ENCODE results near the gene TTPAL. TPM values are rescaled to one million over a fixed set of nuclear protein-coding genes. Genes with fewer than 3 reads are reported as not detected.

TTPAL gene
- polyA plus RNA-seq, 1 of the 3 experiments (the other 2 are of a cell fraction) = 5.7 TPM

DNA sequence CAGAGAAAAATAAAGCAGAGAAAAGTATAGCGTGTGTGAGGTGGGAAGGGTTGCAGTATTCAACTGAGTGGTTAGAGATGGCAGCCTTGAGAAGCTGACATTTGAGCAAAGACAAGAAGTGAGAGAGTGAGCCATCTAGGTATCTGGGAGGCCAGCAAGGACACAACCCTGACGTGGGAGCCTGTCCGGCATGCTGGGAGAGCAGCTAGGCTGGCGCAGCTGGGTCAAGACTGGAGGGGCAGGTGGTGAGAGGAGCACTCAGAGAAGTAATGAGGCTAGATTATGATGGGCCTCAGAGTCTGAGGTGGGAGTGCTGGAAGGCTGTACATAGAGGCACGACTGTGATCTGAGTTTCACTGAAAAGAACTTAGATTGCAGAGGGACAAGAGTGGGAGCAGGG is 12.9 kb downstream of the TTPAL start:
- WGBS (ENCODE audit: low lambda C conversion rate) = 93% methylated on average over 5 of the region's 5 CpGs
- CTCF ChIA-PET = interaction anchor here (1.0 to 1.1 kb wide), 2 partner anchors 17 to 120 kb away, joined by 3 read pairs; no protein-coding TSS in a partner anchor
- Histone ChIP-seq H3K27ac (ENCODE audit: low read depth in 2 of 2, low read length in 1 of 2) (no peak overlapping the region), H3K9me2 (no peaks in the 10 kb centered on the region), H3K9ac (no peak overlapping the region), H3K4me3 (ENCODE audit: low read depth in 2 of 2, low read length in 1 of 2) (no peak overlapping the region), H3K4me1 (ENCODE audit: control insufficient read depth in 1 of 2, insufficient read depth in 2 of 2, low read depth in 1 of 2, low read length in 1 of 2) (peaks cover 0 to 4% of the 10 kb centered on the region in 2 experiments; a peak in 1 of 4 replicates), H3K27me3 (ENCODE audit: insufficient read depth) (no peaks in the 10 kb centered on the region), H3F3A (replicated peaks; ENCODE audit: insufficient read depth) (peaks cover 16% of the 10 kb centered on the region), H3K9me3 (no peaks in the 10 kb centered on the region), H3K79me2 (ENCODE audit: insufficient read depth) (0 out of 2 replicates have a peak, but pooled peaks cover 6% of the 10 kb centered on the region), H3K4me2 (no peak overlapping the region), H3K36me3 (replicated peaks in 1 of 2; ENCODE audit: control insufficient read depth in 1 of 2, insufficient read depth in 2 of 2, low read length in 1 of 2) (peaks cover 60 to 66% of the 10 kb centered on the region in 2 experiments), H2AFZ (ENCODE audit: low read depth) (no peak overlapping the region), H4K20me1 (ENCODE audit: insufficient read depth) (no peaks in the 10 kb centered on the region)
- DNase-seq = no peak
- POLR2A ChIA-PET = no interaction called here
- no peak for TF ChIP-seq TAF1 (IDR thresholded peaks at IDR 0.05; ENCODE audit: borderline replicate concordance, low read depth, low read length)
- no peak for TF ChIP-seq MXI1 (IDR thresholded peaks at IDR 0.05; ENCODE audit: low read depth, low read length)
- TF ChIP-seq, protein P1, sequence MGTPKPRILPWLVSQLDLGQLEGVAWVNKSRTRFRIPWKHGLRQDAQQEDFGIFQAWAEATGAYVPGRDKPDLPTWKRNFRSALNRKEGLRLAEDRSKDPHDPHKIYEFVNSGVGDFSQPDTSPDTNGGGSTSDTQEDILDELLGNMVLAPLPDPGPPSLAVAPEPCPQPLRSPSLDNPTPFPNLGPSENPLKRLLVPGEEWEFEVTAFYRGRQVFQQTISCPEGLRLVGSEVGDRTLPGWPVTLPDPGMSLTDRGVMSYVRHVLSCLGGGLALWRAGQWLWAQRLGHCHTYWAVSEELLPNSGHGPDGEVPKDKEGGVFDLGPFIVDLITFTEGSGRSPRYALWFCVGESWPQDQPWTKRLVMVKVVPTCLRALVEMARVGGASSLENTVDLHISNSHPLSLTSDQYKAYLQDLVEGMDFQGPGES (IDR thresholded peaks at IDR 0.05; ENCODE audit: low read depth, low read length) = no peak
- TF ChIP-seq, protein P2, sequence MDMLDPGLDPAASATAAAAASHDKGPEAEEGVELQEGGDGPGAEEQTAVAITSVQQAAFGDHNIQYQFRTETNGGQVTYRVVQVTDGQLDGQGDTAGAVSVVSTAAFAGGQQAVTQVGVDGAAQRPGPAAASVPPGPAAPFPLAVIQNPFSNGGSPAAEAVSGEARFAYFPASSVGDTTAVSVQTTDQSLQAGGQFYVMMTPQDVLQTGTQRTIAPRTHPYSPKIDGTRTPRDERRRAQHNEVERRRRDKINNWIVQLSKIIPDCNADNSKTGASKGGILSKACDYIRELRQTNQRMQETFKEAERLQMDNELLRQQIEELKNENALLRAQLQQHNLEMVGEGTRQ (IDR thresholded peaks at IDR 0.05; ENCODE audit: borderline replicate concordance, low read depth, low read length) = no peak
- TF ChIP-seq RXRA (IDR thresholded peaks at IDR 0.05; ENCODE audit: borderline replicate concordance, low read depth) = no peak

DNA sequence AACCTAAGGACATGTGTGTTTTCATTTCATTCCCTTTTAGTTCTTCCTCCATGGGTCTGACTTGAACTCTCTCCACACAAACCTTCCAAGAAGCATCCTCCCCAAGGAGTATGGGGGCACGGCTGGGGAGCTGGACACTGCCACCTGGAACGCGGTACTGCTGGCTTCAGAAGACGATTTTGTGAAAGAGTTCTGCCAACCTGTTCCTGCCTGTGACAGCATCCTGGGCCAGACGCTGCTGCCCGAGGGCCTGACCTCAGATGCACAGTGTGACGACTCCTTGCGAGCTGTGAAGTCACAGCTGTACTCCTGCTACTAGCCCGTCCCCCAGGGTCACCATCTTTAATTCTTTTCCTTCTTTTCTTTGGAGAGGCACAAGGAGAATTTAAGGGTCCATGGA is 13.5 kb downstream of the TTPAL start:
- 90% methylated on average over 6 of the region's 9 CpGs for WGBS (ENCODE audit: low lambda C conversion rate)
- H3K27me3 ChIP-seq (ENCODE audit: insufficient read depth) = no peaks in the 10 kb centered on the region

More for the DNA sequence above, 13.5 kb downstream of the TTPAL start:
- no peak overlapping the region for H3K4me2 ChIP-seq
- H2AFZ ChIP-seq (ENCODE audit: low read depth) = no peak overlapping the region
- ChIA-PET CTCF (interaction anchor here (1.1 kb wide), 1 partner anchor 18 kb away, joined by 3 read pairs; no protein-coding TSS in a partner anchor), POLR2A (no interaction called here)
- H3K4me1 ChIP-seq (ENCODE audit: control insufficient read depth in 1 of 2, insufficient read depth in 2 of 2, low read depth in 1 of 2, low read length in 1 of 2) = peaks cover 0 to 11% of the 10 kb centered on the region in 2 experiments; a peak in 2 of 4 replicates
- no peaks in the 10 kb centered on the region for H3K9me3 ChIP-seq
- TF ChIP-seq, protein P3, sequence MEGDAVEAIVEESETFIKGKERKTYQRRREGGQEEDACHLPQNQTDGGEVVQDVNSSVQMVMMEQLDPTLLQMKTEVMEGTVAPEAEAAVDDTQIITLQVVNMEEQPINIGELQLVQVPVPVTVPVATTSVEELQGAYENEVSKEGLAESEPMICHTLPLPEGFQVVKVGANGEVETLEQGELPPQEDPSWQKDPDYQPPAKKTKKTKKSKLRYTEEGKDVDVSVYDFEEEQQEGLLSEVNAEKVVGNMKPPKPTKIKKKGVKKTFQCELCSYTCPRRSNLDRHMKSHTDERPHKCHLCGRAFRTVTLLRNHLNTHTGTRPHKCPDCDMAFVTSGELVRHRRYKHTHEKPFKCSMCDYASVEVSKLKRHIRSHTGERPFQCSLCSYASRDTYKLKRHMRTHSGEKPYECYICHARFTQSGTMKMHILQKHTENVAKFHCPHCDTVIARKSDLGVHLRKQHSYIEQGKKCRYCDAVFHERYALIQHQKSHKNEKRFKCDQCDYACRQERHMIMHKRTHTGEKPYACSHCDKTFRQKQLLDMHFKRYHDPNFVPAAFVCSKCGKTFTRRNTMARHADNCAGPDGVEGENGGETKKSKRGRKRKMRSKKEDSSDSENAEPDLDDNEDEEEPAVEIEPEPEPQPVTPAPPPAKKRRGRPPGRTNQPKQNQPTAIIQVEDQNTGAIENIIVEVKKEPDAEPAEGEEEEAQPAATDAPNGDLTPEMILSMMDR (IDR thresholded peaks at IDR 0.05) = no peak
- TF ChIP-seq GABPA (IDR thresholded peaks at IDR 0.05; ENCODE audit: low read depth) (no peak), FOXM1 (IDR thresholded peaks at IDR 0.05; ENCODE audit: low read depth) (no peak), EP300 (IDR thresholded peaks at IDR 0.05; ENCODE audit: borderline replicate concordance in 1 of 2, low read depth in 1 of 2, low read length in 1 of 2) (no peak), JUND (IDR thresholded peaks at IDR 0.05) (no peak), FOSL2 (IDR thresholded peaks at IDR 0.05; ENCODE audit: borderline replicate concordance, low read depth) (no peak)
- TF ChIP-seq, protein P1 (IDR thresholded peaks at IDR 0.05; ENCODE audit: low read depth, low read length) = no peak
- DNase-seq = no peak
- 0 out of 2 replicates have a peak, but pooled peaks cover 7% of the 10 kb centered on the region for H3K79me2 ChIP-seq (ENCODE audit: insufficient read depth)
- H3K9ac ChIP-seq = no peak overlapping the region
- peaks cover 63 to 66% of the 10 kb centered on the region in 2 experiments for H3K36me3 ChIP-seq (replicated peaks in 1 of 2; ENCODE audit: control insufficient read depth in 1 of 2, insufficient read depth in 2 of 2, low read length in 1 of 2)
- H3K9me2 ChIP-seq = no peaks in the 10 kb centered on the region
- H3K4me3 ChIP-seq (ENCODE audit: low read depth in 2 of 2, low read length in 1 of 2) = no peak overlapping the region
- no peaks in the 10 kb centered on the region for H4K20me1 ChIP-seq (ENCODE audit: insufficient read depth)
- H3K27ac ChIP-seq (ENCODE audit: low read depth in 2 of 2, low read length in 1 of 2) = no peak overlapping the region
- H3F3A ChIP-seq (replicated peaks; ENCODE audit: insufficient read depth) = peaks cover 23% of the 10 kb centered on the region
